ENCODE data around the gene NDUFAB1.
"Not testable (repeated sequence)": the region's sequence is repeated elsewhere in the genome, so short reads cannot be mapped to it uniquely, and the experiment has no call there.

Gene NDUFAB1

DNA sequence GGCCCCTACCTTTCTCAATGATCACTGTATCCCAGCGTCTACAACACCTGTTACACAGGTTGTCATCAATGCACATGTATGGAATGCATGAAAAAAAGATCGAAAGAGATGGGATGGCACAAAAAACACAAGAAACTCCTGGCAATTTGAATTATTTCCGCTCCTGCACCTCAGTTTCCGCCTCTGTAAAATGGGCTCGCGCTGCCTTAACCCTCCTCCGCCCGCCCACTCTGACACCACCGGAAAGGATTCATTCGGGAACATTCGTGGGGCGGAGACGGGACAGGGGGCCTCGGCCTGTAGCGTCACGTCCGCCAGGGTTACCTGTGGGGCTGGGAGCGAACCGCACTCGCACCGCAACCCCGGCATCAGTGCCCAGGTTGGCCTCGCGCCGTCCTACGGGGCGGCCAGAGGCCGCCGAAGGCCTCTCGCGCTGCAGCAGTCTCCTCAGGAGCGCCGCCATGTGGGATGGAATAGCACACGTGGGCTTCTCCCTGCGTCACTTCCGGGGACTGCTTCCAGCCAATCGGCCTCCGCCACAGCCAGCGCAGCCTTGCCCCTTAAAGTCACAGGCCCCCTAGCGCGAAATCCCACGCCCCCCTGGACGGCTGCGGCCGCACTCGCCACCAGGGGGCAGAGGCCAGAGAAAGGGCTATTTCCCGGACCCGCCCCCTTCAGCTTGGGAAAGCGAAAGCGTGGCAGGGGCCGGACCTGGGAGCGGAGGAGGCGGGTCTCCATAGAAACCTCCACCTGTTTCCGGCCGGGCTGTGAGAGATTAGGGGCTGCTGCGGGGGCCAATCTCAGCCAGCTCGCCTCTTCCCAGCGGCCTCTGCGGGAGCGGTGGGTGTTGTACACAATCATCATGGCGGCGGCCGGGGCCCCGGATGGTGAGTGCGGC is 39.0 kb downstream of the NDUFAB1 start, which contains the start of the genes EARS2 and UBFD1:
Gene EARS2, minus strand, starts transcription at position 470 of the 898 bp plus-strand sequence. Its CDS starts 7 bp downstream, at position 463.
Gene UBFD1, plus strand, starts transcription at position 847 of the 898 bp plus-strand sequence. Its CDS starts 16 bp downstream, at position 863.
- DNase-seq (ENCODE audit: low read depth in 2 of 2), result peak; percentile 96 to 97

DNA sequence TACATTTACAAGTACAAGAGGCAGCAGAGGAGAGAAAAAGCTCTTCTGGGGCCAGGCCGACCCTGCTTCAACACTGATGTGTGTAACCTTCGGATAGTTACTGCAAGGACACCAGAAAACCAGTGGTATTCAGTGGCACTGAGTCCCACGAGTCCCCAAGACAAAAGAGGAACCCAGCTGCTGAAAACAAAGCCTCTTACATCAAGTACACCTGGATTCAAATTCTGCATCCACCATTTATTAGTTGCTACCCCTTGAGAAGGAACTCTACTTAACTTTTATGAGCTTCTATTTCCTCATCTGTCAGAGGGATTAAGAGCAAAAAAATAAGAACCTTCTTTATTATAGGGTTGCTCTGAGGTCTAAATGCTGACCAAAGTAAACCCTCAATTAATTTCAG is 41.6 kb downstream of the NDUFAB1 start:
- no peak for DNase-seq (ENCODE audit: low read depth in 2 of 2)

DNA sequence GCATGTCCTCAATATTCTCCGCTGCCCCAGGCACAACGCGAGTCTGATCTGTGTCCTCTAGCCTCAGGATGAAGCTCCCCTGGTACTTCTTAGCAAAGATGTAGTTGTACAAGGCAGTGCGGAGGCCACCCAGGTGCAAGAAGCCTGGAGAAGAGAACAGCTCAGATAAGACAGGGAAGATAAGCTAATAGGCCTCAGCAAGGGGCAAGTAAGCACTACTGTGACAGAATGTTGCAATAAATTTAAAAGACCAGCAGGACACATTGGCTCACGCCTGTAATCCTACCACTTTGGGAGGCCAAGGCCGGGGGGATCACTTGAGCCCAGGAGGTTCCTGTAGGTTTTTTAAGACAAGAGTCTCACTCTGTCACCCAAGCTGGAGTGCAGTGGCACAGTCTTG is 44.0 kb downstream of the NDUFAB1 start:
- no peak for DNase-seq (ENCODE audit: low read depth in 2 of 2)

DNA sequence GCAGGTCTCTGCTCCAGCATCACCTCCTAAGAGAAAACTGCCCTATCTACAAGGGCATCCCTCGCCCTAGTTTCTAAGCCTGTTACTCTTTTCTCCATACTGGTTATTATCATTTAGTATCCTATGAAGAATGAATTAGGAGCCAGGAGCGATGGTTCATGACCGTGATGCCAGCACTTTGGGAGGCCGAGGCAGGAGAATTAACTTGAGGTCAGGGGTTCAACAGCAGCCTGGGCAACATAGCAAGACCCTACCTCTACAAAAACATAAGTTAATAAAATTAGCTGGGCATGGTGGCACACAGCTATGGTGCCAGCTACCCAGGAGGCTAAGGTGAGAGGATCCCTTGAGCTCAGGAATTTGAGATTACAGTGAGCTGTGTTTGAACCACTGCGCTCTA is 46.2 kb downstream of the NDUFAB1 start:
- no peak for DNase-seq (ENCODE audit: low read depth in 2 of 2)

DNA sequence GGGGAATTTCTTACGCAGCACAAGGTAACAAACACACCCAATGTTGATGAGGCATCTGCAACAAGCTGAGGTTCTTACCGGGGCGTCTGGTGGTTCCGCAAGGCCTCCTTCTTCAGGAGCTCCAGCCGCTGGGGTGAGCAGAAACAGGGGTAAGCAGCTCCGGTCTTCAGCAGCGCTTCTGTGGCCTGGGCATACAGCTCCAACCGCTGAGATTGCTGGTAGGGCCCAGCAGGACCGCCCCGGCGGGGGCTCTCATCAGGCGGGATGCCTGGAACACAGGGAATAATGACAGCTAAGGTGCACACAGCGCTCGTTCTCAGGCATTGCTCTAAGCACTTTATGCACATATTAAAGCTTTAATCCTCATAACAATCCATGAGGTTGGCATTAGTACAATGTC is 51.7 kb downstream of the NDUFAB1 start:
- no peak for DNase-seq (ENCODE audit: low read depth in 2 of 2)

DNA sequence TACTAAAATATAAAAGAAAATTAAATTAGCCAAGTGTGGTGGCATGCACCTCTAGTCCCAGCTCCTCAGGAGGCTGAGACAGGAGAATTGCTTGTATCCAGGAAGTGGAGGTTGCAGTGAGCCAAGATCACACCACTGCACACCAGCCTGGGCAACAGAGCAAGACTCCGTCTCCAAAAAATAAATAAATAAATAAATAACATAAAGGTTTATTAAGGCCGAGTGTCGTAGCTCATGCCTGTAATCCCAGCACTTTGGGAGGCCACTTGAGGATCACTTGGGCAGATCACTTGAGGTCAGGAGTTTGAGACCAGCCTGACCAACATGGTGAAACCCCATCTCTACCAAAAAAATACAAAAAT is 55.3 kb downstream of the NDUFAB1 start:
- not testable (repeated sequence) for DNase-seq (ENCODE audit: low read depth in 2 of 2)

DNA sequence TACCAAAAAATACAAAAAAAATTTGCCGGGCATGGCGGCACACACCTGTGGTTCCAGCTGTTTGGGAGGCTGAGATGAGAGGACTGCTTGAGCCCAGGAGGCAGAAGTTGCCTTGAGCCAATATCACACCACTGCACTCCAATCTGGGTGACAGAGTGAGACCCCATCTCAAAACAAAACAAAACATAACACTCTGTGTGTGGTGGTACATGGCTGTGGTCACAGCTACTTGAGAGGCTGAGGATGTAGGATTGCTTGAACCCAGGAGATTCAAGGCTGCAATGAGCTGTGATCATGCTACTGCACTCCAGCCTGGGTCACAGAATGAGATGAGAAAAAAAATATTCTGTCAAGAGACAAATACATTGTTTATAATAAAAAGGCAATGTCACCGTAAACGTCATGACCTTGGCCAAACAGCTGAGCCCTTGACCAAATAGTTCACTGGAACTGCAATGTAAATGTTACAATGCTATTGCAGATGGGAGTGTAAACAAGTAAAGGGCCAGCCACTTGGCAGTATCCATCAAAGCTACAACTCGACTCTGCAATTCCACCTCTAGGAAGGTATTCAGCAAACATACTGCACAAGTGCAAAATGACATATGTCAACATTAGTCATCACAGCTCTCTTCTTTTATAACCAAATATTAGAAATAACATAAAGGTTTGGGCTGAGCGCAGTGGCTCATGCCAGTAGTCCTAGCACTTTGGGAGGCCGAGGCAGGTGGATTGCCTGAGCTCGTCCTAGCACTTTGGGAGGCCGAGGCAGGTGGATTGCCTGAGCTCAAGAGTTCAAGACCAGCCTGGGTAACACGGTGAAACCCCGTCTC is 55.9 kb downstream of the NDUFAB1 start:
- DNase-seq (ENCODE audit: low read depth in 2 of 2), result no peak

DNA sequence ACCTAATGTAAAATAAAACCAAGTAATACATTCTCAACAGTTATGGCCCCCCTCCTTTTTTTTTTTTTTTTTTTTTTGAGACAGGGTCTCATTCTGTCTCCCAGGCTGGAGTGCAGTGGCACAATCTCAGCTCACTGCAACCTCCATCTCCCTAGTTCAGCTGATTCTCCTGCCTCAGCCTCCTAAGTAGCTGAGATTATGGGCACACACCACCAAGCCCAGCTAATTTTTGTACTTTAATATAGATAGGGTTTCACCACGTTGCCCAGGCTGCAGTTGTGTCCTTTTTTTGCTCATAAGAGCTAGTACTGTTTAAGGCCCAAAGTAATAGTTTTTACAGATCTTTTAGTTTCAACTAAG is 57.2 kb downstream of the NDUFAB1 start:
- no peak for DNase-seq (ENCODE audit: low read depth in 2 of 2)

DNA sequence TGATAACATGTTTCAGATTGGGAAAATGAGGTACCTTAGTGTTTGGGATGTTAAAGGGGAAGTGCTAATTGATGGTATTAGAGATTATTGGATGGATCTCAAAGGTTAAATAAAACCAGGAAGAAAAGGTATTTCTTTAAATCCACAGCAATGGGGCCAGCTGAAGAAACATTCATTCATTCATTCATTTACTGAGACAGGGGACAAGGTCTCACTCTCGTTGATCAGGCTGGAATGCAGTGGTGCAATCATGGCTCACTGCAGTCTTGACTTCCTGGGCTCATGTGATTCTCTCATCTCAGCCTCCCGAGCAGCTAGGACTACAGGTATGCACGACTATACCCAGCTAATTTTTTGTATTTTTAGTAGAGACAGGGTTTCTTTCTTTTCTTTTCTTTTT is 58.7 kb downstream of the NDUFAB1 start:
- DNase-seq (ENCODE audit: low read depth in 2 of 2), result no peak

DNA sequence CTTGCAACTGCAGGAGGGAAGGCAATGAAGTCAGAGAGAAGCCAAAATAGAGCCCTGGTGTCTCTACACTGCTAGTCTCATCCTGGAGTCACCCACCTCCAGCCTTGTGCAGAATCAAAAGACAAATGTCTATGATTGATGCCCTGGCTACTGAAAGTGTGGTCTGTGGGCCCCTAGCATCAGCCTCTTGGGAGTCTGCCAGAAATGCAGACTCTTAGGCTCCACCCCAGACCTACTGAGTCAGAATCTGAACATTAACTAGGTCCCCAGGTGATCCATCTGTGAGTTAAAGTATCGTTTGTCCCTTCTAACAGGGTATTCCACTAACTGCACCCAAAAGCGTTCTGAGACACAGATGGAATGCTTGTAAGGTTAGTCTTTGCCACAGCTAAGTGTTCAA is 60.2 kb downstream of the NDUFAB1 start:
- no peak for DNase-seq (ENCODE audit: low read depth in 2 of 2)

DNA sequence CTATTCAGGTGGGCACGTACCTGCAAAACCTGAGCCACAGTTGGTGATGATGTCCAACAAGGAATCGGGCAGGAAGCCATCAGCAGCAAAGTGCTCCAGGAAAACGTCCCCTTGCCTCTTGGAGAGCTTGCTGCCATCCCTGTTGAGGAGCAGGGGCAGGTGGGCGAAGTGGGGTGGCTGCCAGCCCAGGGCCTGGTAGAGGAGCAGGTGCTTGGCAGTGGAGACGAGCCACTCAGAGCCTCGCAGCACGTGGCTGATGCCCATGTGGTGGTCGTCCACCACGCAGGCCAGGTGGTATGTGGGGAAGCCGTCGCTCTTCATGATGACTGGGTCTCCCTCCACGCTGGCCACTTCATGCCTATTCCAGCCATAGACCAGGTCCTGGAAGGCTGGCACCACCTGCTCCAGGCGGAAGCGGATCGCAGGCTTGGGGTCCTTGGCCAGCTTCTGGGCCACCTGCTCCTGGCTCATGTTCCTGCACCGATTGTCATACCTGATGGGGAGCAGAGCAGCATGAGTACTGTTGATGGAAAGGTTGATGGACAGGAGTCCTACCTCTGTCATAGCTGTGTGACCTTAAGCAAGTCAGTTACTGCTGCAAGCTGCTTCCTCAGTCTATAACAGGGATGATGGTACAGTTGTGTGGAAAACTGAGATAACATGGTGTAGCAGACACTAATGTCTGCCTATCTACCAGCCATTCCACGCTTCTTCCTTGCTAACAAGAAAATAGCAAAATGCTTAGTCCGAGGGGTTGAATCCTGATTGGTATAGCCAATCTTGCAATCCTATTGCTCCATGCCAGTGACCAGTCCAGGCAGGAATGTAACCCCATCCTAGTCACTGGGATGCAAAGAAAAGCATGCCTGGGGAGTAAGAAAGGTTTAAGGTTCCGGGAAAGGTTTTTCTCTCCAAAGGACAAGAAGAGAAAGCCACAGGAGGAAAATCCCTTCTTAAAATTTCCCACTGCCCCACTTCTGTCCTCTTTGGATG is 61.0 kb downstream of the NDUFAB1 start:
- DNase-seq (ENCODE audit: low read depth in 2 of 2), result no peak

DNA sequence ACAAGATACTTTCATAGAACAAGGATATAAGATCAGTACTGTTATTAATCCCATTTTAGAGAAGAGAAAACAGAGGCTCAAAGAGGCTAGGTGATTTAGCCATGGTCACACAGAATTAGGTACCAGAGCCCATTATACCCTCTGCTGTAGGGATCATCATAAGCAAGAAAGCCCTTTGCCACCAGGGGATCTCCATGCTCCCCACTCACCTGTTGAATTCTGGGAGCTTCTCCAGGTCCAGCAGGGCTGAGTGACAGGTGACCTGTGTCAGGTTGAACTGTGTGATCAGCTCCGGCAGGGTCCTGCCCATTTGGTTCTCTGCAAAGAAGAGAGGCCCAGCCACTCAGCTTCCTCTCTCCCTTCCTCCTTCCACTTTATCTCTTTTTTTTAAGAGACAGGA is 63.7 kb downstream of the NDUFAB1 start:
- no peak for DNase-seq (ENCODE audit: low read depth in 2 of 2)

Data from stimulated activated CD4-positive, alpha-beta T cell treated with anti-CD3 and anti-CD28 coated beads, Interleukin-15, amount 100 ng/mL, for 48 hours (primary cell).